Limb (tissue), 2 donors: ENCODE data around the gene SMAGP.
A peak's percentile ranks its signal among the peaks of the same experiment; 100 is the strongest.
"Not testable (repeated sequence)": the region's sequence is repeated elsewhere in the genome, so short reads cannot be mapped to it uniquely, and the experiment has no call there.

ENCODE experiments used
- DNase-seq, 2 donors: peaks; one replicate each; pipeline ENCODE4 v3.0.0-alpha.2; 2016; ENCODE audit errors: extremely low spot score in 2 of 2

SMAGP gene

GRCh38 chr12:51270067-51270950, at the start of gene SMAGP:
TSS of gene SMAGP (minus strand) at chr12:51270415. CDS start at chr12:51269278, 1,137 bp downstream.
- DNase-seq: peak in 1 of 2 donors; percentile 71

- DNase-seq: no peak
Measured at GRCh38 chr12:51318846-51319599, 48.8 kb upstream of the SMAGP start.

- not testable (repeated sequence) for DNase-seq
Measured at GRCh38 chr12:51318057-51318806, 48.0 kb upstream of the SMAGP start.

GRCh38 chr12:51311389-51311788, 41.2 kb upstream of the SMAGP start:
- no peak for DNase-seq

- DNase-seq: no peak
Measured at GRCh38 chr12:51307655-51308593, 37.7 kb upstream of the SMAGP start.

- no peak for DNase-seq
Measured at GRCh38 chr12:51306507-51306906, 36.3 kb upstream of the SMAGP start.

- DNase-seq: not testable (repeated sequence)
Measured at GRCh38 chr12:51300768-51301167, 30.6 kb upstream of the SMAGP start.

- no peak for DNase-seq
Measured at GRCh38 chr12:51295651-51296050, 25.4 kb upstream of the SMAGP start.

- DNase-seq: not testable (repeated sequence)
Measured at GRCh38 chr12:51294097-51294496, 23.9 kb upstream of the SMAGP start.

GRCh38 chr12:51293696-51294095, 23.5 kb upstream of the SMAGP start:
- no peak for DNase-seq

- not testable (repeated sequence) for DNase-seq
Measured at GRCh38 chr12:51291603-51292513, 21.6 kb upstream of the SMAGP start.

GRCh38 chr12:51285843-51286242, 15.6 kb upstream of the SMAGP start:
- no peak for DNase-seq

- no peak for DNase-seq
Measured at GRCh38 chr12:51281202-51281924, 11.1 kb upstream of the SMAGP start.

- DNase-seq: no peak
Measured at GRCh38 chr12:51275088-51275487, 4.9 kb upstream of the SMAGP start.

GRCh38 chr12:51272810-51273209, 2.6 kb upstream of the SMAGP start:
- DNase-seq: not testable (repeated sequence)

- no peak for DNase-seq
Measured at GRCh38 chr12:51270951-51271518, 820 bp upstream of the SMAGP start.

- DNase-seq: peak in 1 of 2 donors; percentile 58
Measured at GRCh38 chr12:51269174-51270066, 795 bp downstream of the SMAGP start.
